OCI-LY3 (cell line): ENCODE results near the gene NRG3.

ENCODE experiments used
- CTCF ChIP-seq: fragments of 200-600, 300-600 bp; sonication (generic); IDR thresholded peaks from 2 replicates; pipeline ENCODE4 v1.5.1; 2014; ENCODE audit warnings: antibody characterized with exemption, low read length, low read depth
- EZH2phosphoT487 ChIP-seq: fragments of 200-600 bp; shearing (Covaris generic); IDR thresholded peaks from 2 replicates; pipeline ENCODE4 v1.6.1; 2018; ENCODE audit warnings: antibody characterized with exemption, mixed run types, low read depth

GRCh38 chr10:82160307-82160706 lies 285.3 kb downstream of the NRG3 start:
- no peak for TF ChIP-seq CTCF
- no peak for TF ChIP-seq EZH2phosphoT487
